Prostate gland (tissue), 2 donors: ENCODE results near the gene PTPN14. TPM values are rescaled to one million over a fixed set of nuclear protein-coding genes. Genes with fewer than 3 reads are reported as not detected.

Source experiments
- DNase-seq: peaks from one replicate; pipeline ENCODE4 v3.0.0-alpha.2; 2019; ENCODE audit warnings: low spot score
- H3K27ac ChIP-seq, 2 donors: fragments of 200-600 bp; sonication (generic); 2 replicates each; pipeline ENCODE4 v1.5.1; 2017 to 2019
- H3K27me3 ChIP-seq: fragments of 200-600 bp; sonication (generic); replicated peaks from 2 replicates; pipeline ENCODE4 v1.5.1; 2019; ENCODE audit not compliant: insufficient read depth
- H3K36me3 ChIP-seq, 2 donors: fragments of 200-600 bp; sonication (generic); 1 replicate in 1 of 2; 2 replicates in 1 of 2; pipeline versions ENCODE4 v1.5.1 to v1.8.1; 2017 to 2019
- H3K4me1 ChIP-seq: fragments of 200-600 bp; sonication (generic); replicated peaks from 2 replicates; pipeline ENCODE4 v1.5.1; 2019
- H3K4me3 ChIP-seq, 2 donors: fragments of 200-600 bp; sonication (generic); 2 replicates each; pipeline ENCODE4 v1.5.1; 2017 to 2019
- H3K9me3 ChIP-seq: fragments of 200-600 bp; sonication (generic); 2 replicates; pipeline ENCODE4 v1.5.1; 2017
- CTCF ChIP-seq, 4 experiments: fragments of 200-600 bp in 2 of 4; fragments of 450-650 bp in 2 of 4; sonication (generic) in 2 of 4; IDR thresholded peaks; 1 replicate in 3 of 4; 2 replicates in 1 of 4; pipeline ENCODE4 v1.5.1; 2016 to 2019; ENCODE audit warnings: antibody characterized with exemption in 4 of 4, mild to moderate bottlenecking in 2 of 4, moderate library complexity in 2 of 4
- POLR2A ChIP-seq: fragments of 450-650 bp; IDR thresholded peaks from one replicate; pipeline ENCODE4 v1.6.1; 2016; ENCODE audit warnings: antibody characterized with exemption, mild to moderate bottlenecking
- POLR2AphosphoS5 ChIP-seq: sonication (generic); formaldehyde crosslinking; IDR thresholded peaks from one replicate; pipeline ENCODE4 v1.6.1; 2017; ENCODE audit warnings: antibody characterized with exemption
- WGBS: methylation state at CpG from one replicate; pipeline ENCODE4 v1.1.5; 2018; 5-methylcytosine and 5-hydroxymethylcytosine counted together
- intact Hi-C: fragments of 100-400 bp; cut with DNase I; formaldehyde crosslinking; loops from one replicate; pipeline ENCODE4 v1.14.2; 2022
- total RNA-seq, 2 donors: library from RNA; depleted of rRNA; stranded (reverse); fragments of >200 nt; gene quantifications; one replicate each; pipeline ENCODE4 v1.1.0, GENCODE V29; 2016

Gene PTPN14
- total RNA-seq, 2 donors from 2014 or later, result 36.6 to 54.0 TPM

- TF ChIP-seq CTCF (IDR thresholded peaks at IDR 0.05) (no peak), POLR2AphosphoS5 (no peak), POLR2A (no peak)
- Histone ChIP-seq H3K27ac (no peak overlapping the region), H3K36me3 (no peaks in the 10 kb centered on the region), H3K4me3 (no peak overlapping the region), H3K27me3 (no peaks in the 10 kb centered on the region), H3K9me3 (no peaks in the 10 kb centered on the region), H3K4me1 (no peaks in the 10 kb centered on the region)
- DNase-seq, result no peak
- 80% methylated on average over 4 of the region's 4 CpGs for WGBS
- intact Hi-C loops, result no loop called here
These were observed 3.1 kb downstream of the PTPN14 start for GRCh38 chr1:214548271-214548670.

GRCh38 chr1:214547747-214548146 lies 3.7 kb downstream of the PTPN14 start:
- DNase-seq, result no peak
- intact Hi-C loops, result no loop called here
- no peak for TF ChIP-seq POLR2AphosphoS5
- TF ChIP-seq CTCF (IDR thresholded peaks at IDR 0.05), result no peak
- no peak for TF ChIP-seq POLR2A
- no peaks in the 10 kb centered on the region for H3K9me3 ChIP-seq
- no peaks in the 10 kb centered on the region for H3K36me3 ChIP-seq
- no peak overlapping the region for H3K27ac ChIP-seq
- H3K4me1 ChIP-seq, result no peaks in the 10 kb centered on the region
- H3K4me3 ChIP-seq, result no peak overlapping the region
- no peaks in the 10 kb centered on the region for H3K27me3 ChIP-seq

- Histone ChIP-seq H3K9me3 (no peaks in the 10 kb centered on the region), H3K4me3 (no peak overlapping the region), H3K4me1 (no peaks in the 10 kb centered on the region), H3K27ac (no peak overlapping the region), H3K27me3 (no peaks in the 10 kb centered on the region), H3K36me3 (no peaks in the 10 kb centered on the region)
- intact Hi-C loops, result no loop called here
- 55% methylated on average over 6 of the region's 6 CpGs for WGBS
- DNase-seq, result no peak
- TF ChIP-seq POLR2AphosphoS5, result no peak
- TF ChIP-seq CTCF (IDR thresholded peaks at IDR 0.05), result no peak
- TF ChIP-seq POLR2A, result no peak
These were observed 4.3 kb downstream of the PTPN14 start for GRCh38 chr1:214546886-214547641.

GRCh38 chr1:214546084-214546483 lies 5.3 kb downstream of the PTPN14 start:
- Histone ChIP-seq H3K36me3 (no peaks in the 10 kb centered on the region), H3K4me3 (no peak overlapping the region), H3K27ac (no peak overlapping the region), H3K4me1 (no peaks in the 10 kb centered on the region), H3K27me3 (no peaks in the 10 kb centered on the region), H3K9me3 (no peaks in the 10 kb centered on the region)
- TF ChIP-seq POLR2A (no peak), CTCF (IDR thresholded peaks at IDR 0.05) (no peak), POLR2AphosphoS5 (no peak)
- 89% methylated on average over 4 of the region's 4 CpGs for WGBS
- no peak for DNase-seq
- intact Hi-C loops, result no loop called here

- 30% methylated on average over 2 of the region's 2 CpGs for WGBS
These were observed 6.1 kb downstream of the PTPN14 start for GRCh38 chr1:214545293-214545692.

More at GRCh38 chr1:214545293-214545692, 6.1 kb downstream of the PTPN14 start:
- Histone ChIP-seq H3K36me3 (no peaks in the 10 kb centered on the region), H3K4me1 (no peaks in the 10 kb centered on the region), H3K9me3 (no peaks in the 10 kb centered on the region), H3K27me3 (no peaks in the 10 kb centered on the region), H3K4me3 (no peak overlapping the region), H3K27ac (no peak overlapping the region)
- TF ChIP-seq CTCF (IDR thresholded peaks at IDR 0.05) (no peak), POLR2AphosphoS5 (no peak), POLR2A (no peak)
- intact Hi-C loops, result no loop called here
- no peak for DNase-seq
